Mesendoderm (in vitro differentiated cells): ENCODE results near the gene DIAPH1.
A peak's percentile ranks its signal among the peaks of the same experiment; 100 is the strongest.

ENCODE experiments used
- DNase-seq: peaks from one replicate; pipeline ENCODE4 v3.0.0; 2013
- H2AK5ac ChIP-seq: 2 replicates; pipeline ENCODE4 v1.6.1; 2013; ENCODE audit warnings: low read length, inconsistent platforms
- H2BK120ac ChIP-seq: 2 replicates; pipeline ENCODE4 v1.6.1; 2013; ENCODE audit warnings: low read depth, mild to moderate bottlenecking, low read length, moderate library complexity, mixed read lengths
- H2BK15ac ChIP-seq: replicated peaks from 2 replicates; pipeline ENCODE4 v1.6.1; 2013; ENCODE audit warnings: low read depth, mild to moderate bottlenecking, moderate library complexity
- H2BK5ac ChIP-seq: 2 replicates; pipeline ENCODE4 v1.6.1; 2013; ENCODE audit warnings: low read length, inconsistent platforms
- H3K18ac ChIP-seq: 2 replicates; pipeline ENCODE4 v1.6.1; 2013; ENCODE audit warnings: mild to moderate bottlenecking, low read length, mixed read lengths
- H3K23ac ChIP-seq: one replicate; pipeline ENCODE4 v1.6.1; 2013; ENCODE audit warnings: low read length
- H3K27ac ChIP-seq: 2 replicates; pipeline ENCODE4 v1.5.1; 2013; ENCODE audit warnings: low read depth, mild to moderate bottlenecking, inconsistent platforms, low read length, moderate library complexity
- H3K27me3 ChIP-seq: 2 replicates; pipeline ENCODE4 v1.6.1; 2013; ENCODE audit warnings: low read length, control low read depth, mild to moderate bottlenecking, inconsistent platforms; ENCODE audit not compliant: insufficient read depth, poor library complexity
- H3K36me3 ChIP-seq: 2 replicates; pipeline ENCODE4 v1.6.1; 2013; ENCODE audit warnings: low read length, inconsistent platforms; ENCODE audit not compliant: control insufficient read depth, insufficient read depth
- H3K4ac ChIP-seq: one replicate; pipeline ENCODE4 v1.6.1; 2013; ENCODE audit warnings: low read depth, mild to moderate bottlenecking, low read length, moderate library complexity
- H3K4me1 ChIP-seq: 2 replicates; pipeline ENCODE4 v1.6.1; 2013; ENCODE audit warnings: low read depth, low read length, inconsistent platforms; ENCODE audit not compliant: control insufficient read depth
- H3K4me2 ChIP-seq: 2 replicates; pipeline ENCODE4 v1.6.1; 2013; ENCODE audit warnings: low read length
- H3K4me3 ChIP-seq: 2 replicates; pipeline ENCODE4 v1.5.1; 2013; ENCODE audit warnings: mild to moderate bottlenecking, low read length
- H3K56ac ChIP-seq: one replicate; pipeline ENCODE4 v1.6.1; 2013; ENCODE audit warnings: low read length
- H3K79me1 ChIP-seq: 2 replicates; pipeline ENCODE4 v1.6.1; 2013; ENCODE audit warnings: low read length, inconsistent platforms
- H3K79me2 ChIP-seq: 2 replicates; pipeline ENCODE4 v1.6.1; 2013; ENCODE audit warnings: mild to moderate bottlenecking, low read length; ENCODE audit not compliant: control insufficient read depth, insufficient read depth
- H3K9ac ChIP-seq: 2 replicates; pipeline ENCODE4 v1.6.1; 2013; ENCODE audit warnings: low read length, inconsistent platforms
- H4K5ac ChIP-seq: one replicate; pipeline ENCODE4 v1.6.1; 2013; ENCODE audit warnings: low read length
- H4K8ac ChIP-seq: one replicate; pipeline ENCODE4 v1.6.1; 2013; ENCODE audit warnings: low read depth, mild to moderate bottlenecking, control low read depth, low read length, moderate library complexity
- WGBS: extraction: QIAGEN DNeasy Blood & Tissue Kit; methylation state at CpG from one replicate; pipeline ENCODE4 v1.1.7; 2013; ENCODE audit warnings: low lambda C conversion rate, missing lambda C conversion rate; ENCODE audit not compliant: insufficient coverage; ENCODE audit errors: extremely low coverage; 5-methylcytosine and 5-hydroxymethylcytosine counted together

The DIAPH1 gene

DNA sequence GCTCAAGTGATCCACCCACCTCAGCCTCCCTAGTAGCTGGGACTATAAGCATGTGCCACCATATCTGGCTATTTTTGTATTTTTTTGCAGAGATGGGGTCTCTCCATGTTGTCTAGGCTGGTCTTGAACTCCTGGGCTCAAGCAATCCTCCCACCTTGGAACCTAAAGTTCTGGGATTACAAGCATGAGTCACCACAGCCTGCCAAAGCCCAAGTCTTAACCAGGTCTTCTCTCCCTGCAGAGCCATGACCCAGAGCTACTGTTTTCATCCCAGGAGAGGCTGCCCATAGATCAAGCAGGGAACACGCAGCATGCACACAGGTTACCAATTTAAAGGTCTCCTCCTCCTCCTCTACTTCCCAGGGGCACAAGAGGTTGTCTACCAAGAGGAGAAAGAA is 100.2 kb downstream of the DIAPH1 start:
- Histone ChIP-seq H3K4me1 (peaks cover 5% of the 10 kb centered on the region), H3K79me2 (no peaks in the 10 kb centered on the region), H3K23ac (no peak overlapping the region), H2BK15ac (no peak overlapping the region), H3K18ac (no peak overlapping the region), H3K56ac (no peak overlapping the region), H4K8ac (no peak overlapping the region), H3K27ac (no peak overlapping the region), H3K9ac (no peak overlapping the region), H2AK5ac (no peak overlapping the region), H3K36me3 (peaks cover 4% of the 10 kb centered on the region), H3K79me1 (no peaks in the 10 kb centered on the region), H2BK120ac (no peak overlapping the region), H3K4me2 (no peak overlapping the region), H3K27me3 (no peaks in the 10 kb centered on the region), H2BK5ac (no peak overlapping the region), H3K4me3 (no peak overlapping the region), H3K4ac (no peak overlapping the region), H4K5ac (no peak overlapping the region)
- no peak for DNase-seq
- no CpG with 5 or more reads among the region's 1 CpG for WGBS

DNA sequence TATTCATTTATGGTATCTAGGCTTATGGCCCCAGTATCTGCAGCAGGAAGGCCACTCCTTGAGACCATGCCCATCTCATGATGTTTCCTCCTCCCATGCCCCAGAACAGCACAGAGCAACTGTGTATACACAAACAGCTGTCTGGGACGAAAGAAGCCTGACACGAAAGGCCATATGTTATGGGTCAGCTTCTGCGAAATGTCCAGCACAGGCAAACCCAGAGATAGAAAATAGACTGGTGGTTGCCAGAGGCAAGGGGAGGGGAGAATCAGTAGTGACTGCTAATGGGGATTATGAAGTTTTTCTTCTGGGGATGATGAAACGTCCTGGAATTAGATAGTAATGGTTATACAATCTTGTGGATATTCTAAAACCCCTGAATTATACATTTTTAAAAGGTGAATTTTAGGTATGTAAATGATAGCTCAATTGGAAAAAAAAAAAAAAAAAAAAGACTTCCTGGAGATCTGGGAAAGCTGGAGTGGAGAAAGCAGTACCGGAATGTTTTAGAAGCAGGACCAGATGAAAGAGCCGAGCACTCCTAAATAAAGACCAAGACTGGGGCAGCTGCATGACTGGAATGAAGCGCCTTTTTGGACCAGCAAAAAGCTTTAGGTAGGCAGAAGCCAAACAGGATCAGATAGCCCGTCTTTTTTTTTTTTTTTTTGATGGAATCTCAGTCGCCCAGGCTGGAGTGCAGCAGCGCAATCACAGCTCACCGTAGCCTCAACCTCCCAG is 100.8 kb downstream of the DIAPH1 start:
- H2BK5ac ChIP-seq, result no peak overlapping the region
- H3K23ac ChIP-seq, result no peak overlapping the region
- no peak for DNase-seq
- no peaks in the 10 kb centered on the region for H3K79me2 ChIP-seq
- H3K36me3 ChIP-seq, result peaks cover 4% of the 10 kb centered on the region
- no peak overlapping the region for H2AK5ac ChIP-seq
- H3K4me1 ChIP-seq, result peaks cover 5% of the 10 kb centered on the region
- H3K9ac ChIP-seq, result no peak overlapping the region
- no peak overlapping the region for H4K8ac ChIP-seq
- H4K5ac ChIP-seq, result no peak overlapping the region
- no CpG with 5 or more reads among the region's 11 CpGs for WGBS
- no peaks in the 10 kb centered on the region for H3K79me1 ChIP-seq
- no peak overlapping the region for H3K56ac ChIP-seq
- no peak overlapping the region for H3K4me2 ChIP-seq
- no peak overlapping the region for H3K18ac ChIP-seq
- H2BK15ac ChIP-seq, result no peak overlapping the region
- H2BK120ac ChIP-seq, result no peak overlapping the region
- H3K4me3 ChIP-seq, result no peak overlapping the region
- H3K27me3 ChIP-seq, result no peaks in the 10 kb centered on the region
- no peak overlapping the region for H3K27ac ChIP-seq
- no peak overlapping the region for H3K4ac ChIP-seq

DNA sequence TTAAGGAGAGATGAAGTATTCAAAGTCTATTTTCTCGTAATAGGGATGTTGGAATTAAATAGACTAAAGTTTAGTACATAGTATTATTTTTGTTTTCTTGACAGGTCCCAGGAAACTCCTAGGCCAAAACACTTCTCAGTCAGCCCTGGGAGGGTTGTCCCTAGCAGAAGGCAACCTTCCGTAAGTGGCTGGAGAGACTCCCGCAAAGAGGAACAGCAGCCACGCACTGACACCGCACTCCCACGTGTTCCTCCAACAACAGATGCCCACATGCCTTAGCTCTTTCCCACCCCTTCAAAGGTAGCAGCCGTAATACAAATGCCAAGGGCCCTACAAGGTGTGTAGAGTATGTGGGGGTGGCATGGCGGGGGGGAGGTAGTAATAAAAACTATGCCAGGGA is 101.5 kb downstream of the DIAPH1 start:
- Histone ChIP-seq H3K79me1 (no peaks in the 10 kb centered on the region), H3K36me3 (peaks cover 4% of the 10 kb centered on the region), H3K9ac (no peak overlapping the region), H3K27ac (no peak overlapping the region), H2BK15ac (no peak overlapping the region), H2AK5ac (no peak overlapping the region), H3K27me3 (no peaks in the 10 kb centered on the region), H3K18ac (no peak overlapping the region), H3K4me3 (no peak overlapping the region), H3K4me1 (peaks cover 5% of the 10 kb centered on the region), H4K8ac (no peak overlapping the region), H3K23ac (no peak overlapping the region), H2BK5ac (no peak overlapping the region), H4K5ac (no peak overlapping the region), H3K4ac (no peak overlapping the region), H2BK120ac (no peak overlapping the region), H3K56ac (no peak overlapping the region), H3K4me2 (no peak overlapping the region), H3K79me2 (no peaks in the 10 kb centered on the region)
- DNase-seq, result no peak
- WGBS, result no CpG with 5 or more reads among the region's 8 CpGs

DNA sequence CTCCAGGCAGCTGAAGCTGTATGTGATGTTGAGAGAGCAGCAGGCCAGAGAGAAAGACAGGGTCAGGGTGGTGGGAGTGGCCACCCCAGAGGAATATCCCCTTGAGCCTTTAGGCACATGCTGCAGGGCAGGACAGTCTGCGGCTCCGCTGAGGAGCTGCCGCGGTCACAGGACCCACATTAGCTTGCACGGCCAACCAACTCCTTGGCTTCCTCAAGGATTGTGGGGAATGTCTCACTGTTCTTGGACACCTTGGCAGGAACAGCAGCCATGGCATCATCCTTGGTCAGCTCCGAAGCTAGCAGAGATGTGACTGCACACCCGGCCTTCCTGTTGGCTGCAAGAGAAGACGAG is 102.2 kb downstream of the DIAPH1 start:
- Histone ChIP-seq H3K27me3 (no peaks in the 10 kb centered on the region), H3K4ac (no peak overlapping the region), H3K4me2 (no peak overlapping the region), H3K56ac (peak overlapping the region; percentile 28), H2AK5ac (no peak overlapping the region), H4K8ac (no peak overlapping the region), H3K4me3 (no peak overlapping the region), H3K79me1 (no peaks in the 10 kb centered on the region), H4K5ac (no peak overlapping the region), H2BK5ac (no peak overlapping the region), H3K36me3 (peaks cover 2% of the 10 kb centered on the region), H3K27ac (peak overlapping the region; percentile 31), H3K79me2 (no peaks in the 10 kb centered on the region), H3K9ac (no peak overlapping the region), H3K23ac (peak overlapping the region; percentile 52), H3K18ac (no peak overlapping the region), H3K4me1 (peaks cover 5% of the 10 kb centered on the region), H2BK120ac (no peak overlapping the region), H2BK15ac (no peak overlapping the region)
- WGBS, result no CpG with 5 or more reads among the region's 8 CpGs
- no peak for DNase-seq

DNA sequence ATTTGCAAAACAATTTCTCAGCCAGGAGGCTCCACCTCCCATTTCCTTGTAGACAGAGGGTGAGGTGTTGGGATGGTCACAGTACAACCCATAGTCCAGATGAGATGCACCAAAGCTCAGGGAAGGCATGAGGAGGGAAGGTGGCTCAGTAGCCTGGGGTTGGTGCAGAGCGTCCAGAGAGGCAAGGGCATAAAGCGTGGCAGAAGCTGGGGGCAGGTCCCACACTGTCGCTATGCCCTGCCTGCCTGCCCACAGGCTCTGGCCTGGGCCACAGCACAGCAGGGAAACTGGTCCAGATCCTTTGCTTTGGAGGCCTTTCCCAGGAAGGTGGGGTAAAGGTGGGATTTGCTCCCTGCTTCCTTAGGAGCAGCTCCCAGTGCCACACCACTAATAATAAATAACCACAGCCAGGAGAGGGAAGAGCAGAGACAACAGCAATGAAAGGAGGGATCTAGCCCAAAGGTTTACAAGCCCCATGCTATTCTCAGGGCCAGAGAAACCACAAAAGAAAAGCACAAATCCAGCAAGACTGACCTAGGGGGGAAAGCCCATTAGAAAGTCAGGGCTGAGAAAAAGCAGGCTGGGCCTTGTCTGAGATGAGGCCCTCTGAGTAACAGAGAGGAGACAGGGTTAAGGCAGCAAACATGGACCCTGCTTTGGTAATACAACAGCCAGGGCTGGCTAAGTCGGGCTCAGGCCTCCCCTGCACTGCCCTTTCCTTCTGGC is 102.7 kb downstream of the DIAPH1 start:
- Histone ChIP-seq H3K9ac (no peak overlapping the region), H3K56ac (peak overlapping the region; percentile 28), H3K4me3 (no peak overlapping the region), H3K36me3 (peaks cover 2% of the 10 kb centered on the region), H4K8ac (no peak overlapping the region), H3K4me2 (no peak overlapping the region), H3K4ac (no peak overlapping the region), H3K18ac (no peak overlapping the region), H3K27ac (peak overlapping the region; percentile 53), H3K79me1 (no peaks in the 10 kb centered on the region), H3K27me3 (no peaks in the 10 kb centered on the region), H3K79me2 (no peaks in the 10 kb centered on the region), H2BK5ac (no peak overlapping the region), H3K23ac (no peak overlapping the region), H3K4me1 (peaks cover 5% of the 10 kb centered on the region), H2BK120ac (no peak overlapping the region), H2BK15ac (no peak overlapping the region), H2AK5ac (no peak overlapping the region), H4K5ac (no peak overlapping the region)
- no peak for DNase-seq
- no CpG with 5 or more reads among the region's 4 CpGs for WGBS
